Left ventricle myocardium inferior (tissue), 1 donor: ENCODE data around the gene KIAA0040. TPM values are rescaled to one million over a fixed set of nuclear protein-coding genes. Genes with fewer than 3 reads are reported as not detected.

ENCODE experiments used
- DNase-seq: peaks from one replicate; pipeline ENCODE4 v3.0.0-alpha.2; 2020
- H3K27ac ChIP-seq: fragments of 200-600 bp; replicated peaks from 2 replicates; pipeline ENCODE4 v1.8.0; 2021
- H3K27me3 ChIP-seq: fragments of 200-600 bp; 2 replicates; pipeline ENCODE4 v1.8.0; 2021; ENCODE audit warnings: low read depth
- H3K36me3 ChIP-seq: fragments of 200-600 bp; 2 replicates; pipeline ENCODE4 v1.8.0; 2021
- H3K4me1 ChIP-seq: fragments of 200-600 bp; 2 replicates; pipeline ENCODE4 v1.8.0; 2021
- H3K4me3 ChIP-seq: fragments of 200-600 bp; 2 replicates; pipeline ENCODE4 v1.8.0; 2021; ENCODE audit warnings: mild to moderate bottlenecking, moderate library complexity
- H3K9me3 ChIP-seq: fragments of 200-600 bp; replicated peaks from 2 replicates; pipeline ENCODE4 v1.8.0; 2021
- CTCF ChIP-seq: fragments of 200-600 bp; IDR thresholded peaks from 2 replicates; pipeline ENCODE4 v1.8.0; 2021; ENCODE audit warnings: antibody characterized with exemption, mild to moderate bottlenecking, borderline replicate concordance
- intact Hi-C: fragments of 100-400 bp; cut with micrococcal nuclease; formaldehyde crosslinking; loops from one replicate; pipeline ENCODE4 v1.11.0; 2022
- long read RNA-seq: library from polyadenylated mRNA; unstranded; transcript quantifications from one replicate; pipeline ENCODE4 v2.0.0, GENCODE V29; 2021
- total RNA-seq: library from RNA; stranded (reverse); fragmentation: NEBNext Ultra II Directional; extraction: Animal tissue kit (Norgen Biotek cat#: 25700); gene quantifications from one replicate; pipeline ENCODE4 v1.2.1, GENCODE V29; 2021
- donor health status: DM: no; HTN: yes; CAD: no; lungs with severe emphysema.

Gene KIAA0040
- 12.8 TPM for total RNA-seq
- long read RNA-seq, full-length matches to known transcripts: 6 of 13 reads
- long read RNA-seq, partial matches to known transcripts: 0 of 13 reads
- long read RNA-seq, other reads (novel, unspliced or antisense): 7 of 13 reads

- TF ChIP-seq CTCF: peak; percentile 34
- H3K27ac ChIP-seq: peak within 1 kb of the TSS; percentile 89
- no peaks in the 10 kb centered on the region for H3K36me3 ChIP-seq
- intact Hi-C loops: no loop called here
- H3K4me3 ChIP-seq: peak within 1 kb of the TSS; percentile 84
- H3K9me3 ChIP-seq: no peaks in the 10 kb centered on the region
- no peaks in the 10 kb centered on the region for H3K27me3 ChIP-seq
- peaks cover 66% of the 10 kb centered on the region for H3K4me1 ChIP-seq
- DNase-seq: peak; percentile 84
Measured at GRCh38 chr1:175192630-175193526, at the start of gene KIAA0040. Gene KIAA0040, minus strand, starts transcription at chr1:175192776. Its CDS starts 31,763 bp downstream, at chr1:175161013.

- DNase-seq: no peak
- no peak overlapping the region for H3K27ac ChIP-seq
- TF ChIP-seq CTCF: no peak
- H3K4me1 ChIP-seq: no peaks in the 10 kb centered on the region
- peaks cover 40% of the 10 kb centered on the region for H3K9me3 ChIP-seq
- H3K27me3 ChIP-seq: no peaks in the 10 kb centered on the region
- H3K4me3 ChIP-seq: no peak overlapping the region
- intact Hi-C loops: no loop called here
- H3K36me3 ChIP-seq: no peaks in the 10 kb centered on the region
Measured at GRCh38 chr1:175237389-175237788, 44.8 kb upstream of the KIAA0040 start.

GRCh38 chr1:175234639-175235038 lies 42.1 kb upstream of the KIAA0040 start:
- H3K27ac ChIP-seq: no peak overlapping the region
- TF ChIP-seq CTCF: no peak

GRCh38 chr1:175232335-175232734 lies 39.8 kb upstream of the KIAA0040 start:
- Histone ChIP-seq H3K27ac (no peak overlapping the region), H3K4me1 (no peaks in the 10 kb centered on the region), H3K36me3 (no peaks in the 10 kb centered on the region), H3K4me3 (no peak overlapping the region), H3K9me3 (peaks cover 20% of the 10 kb centered on the region), H3K27me3 (no peaks in the 10 kb centered on the region)
- intact Hi-C loops: no loop called here
- no peak for TF ChIP-seq CTCF
- no peak for DNase-seq

More at GRCh38 chr1:175234639-175235038, 42.1 kb upstream of the KIAA0040 start:
- Histone ChIP-seq H3K4me1 (no peaks in the 10 kb centered on the region), H3K36me3 (no peaks in the 10 kb centered on the region), H3K4me3 (no peak overlapping the region), H3K9me3 (peaks cover 38% of the 10 kb centered on the region), H3K27me3 (no peaks in the 10 kb centered on the region)
- no peak for DNase-seq
- intact Hi-C loops: no loop called here

GRCh38 chr1:175225805-175226129 lies 33.2 kb upstream of the KIAA0040 start:
- intact Hi-C loops: loop anchor here (10.0 kb wide), 1 partner anchor 71 kb away; no protein-coding TSS in a partner anchor
- TF ChIP-seq CTCF: no peak
- Histone ChIP-seq H3K36me3 (no peaks in the 10 kb centered on the region), H3K9me3 (no peaks in the 10 kb centered on the region), H3K27ac (no peak overlapping the region), H3K27me3 (no peaks in the 10 kb centered on the region), H3K4me1 (peaks cover 18% of the 10 kb centered on the region), H3K4me3 (no peak overlapping the region)
- no peak for DNase-seq
